Choroid plexus epithelial cell (primary cell): ENCODE results near the gene WFIKKN2.

Source experiments
- DNase-seq: peaks from one replicate; pipeline ENCODE4 v3.0.0-alpha.2; 2010; ENCODE audit warnings: low read depth
- H3K4me3 ChIP-seq: 2 replicates; pipeline ENCODE4 v1.5.1; 2011; ENCODE audit warnings: low read depth, mild to moderate bottlenecking, control low read depth, low read length, moderate library complexity
- CTCF ChIP-seq: conservative IDR thresholded peaks from 2 replicates; pipeline ENCODE4 v1.5.1; 2011; ENCODE audit warnings: low read depth, mild to moderate bottlenecking, control low read depth, inconsistent platforms, low read length, moderate library complexity

Gene WFIKKN2

GRCh38 chr17:50808888-50809287, 26.5 kb upstream of the WFIKKN2 start:
- no peak overlapping the region for H3K4me3 ChIP-seq
- no peak for TF ChIP-seq CTCF
- no peak for DNase-seq

GRCh38 chr17:50813583-50813982, 21.8 kb upstream of the WFIKKN2 start:
- H3K4me3 ChIP-seq, result no peak overlapping the region
- TF ChIP-seq CTCF, result no peak
- no peak for DNase-seq

- no peak for TF ChIP-seq CTCF
- H3K4me3 ChIP-seq, result no peak overlapping the region
- DNase-seq, result no peak
Observed at GRCh38 chr17:50815400-50815799, 20.0 kb upstream of the WFIKKN2 start.

- no peak for DNase-seq
- H3K4me3 ChIP-seq, result no peak overlapping the region
- no peak for TF ChIP-seq CTCF
Observed at GRCh38 chr17:50816271-50816670, 19.1 kb upstream of the WFIKKN2 start.

- H3K4me3 ChIP-seq, result no peak overlapping the region
- peak; percentile 43 for DNase-seq
- TF ChIP-seq CTCF, result peak; percentile 77
Observed at GRCh38 chr17:50816771-50817751, 18.3 kb upstream of the WFIKKN2 start.

- H3K4me3 ChIP-seq, result no peak overlapping the region
- DNase-seq, result peak; percentile 45
Observed at GRCh38 chr17:50817838-50818237, 17.5 kb upstream of the WFIKKN2 start.

More at GRCh38 chr17:50817838-50818237, 17.5 kb upstream of the WFIKKN2 start:
- TF ChIP-seq CTCF, result no peak
